ACC112 (cell line): ENCODE data around the gene ARHGEF17.

Source experiments
- H2AFZ ChIP-seq: fragments of 200-600 bp; sonication (generic); one replicate; pipeline ENCODE4 v1.6.0; 2017; ENCODE audit warnings: antibody characterized with exemption, low read length; ENCODE audit not compliant: unreplicated experiment
- H3K27ac ChIP-seq: fragments of 200-600 bp; sonication (generic); 2 replicates; pipeline ENCODE4 v1.5.1; 2014; ENCODE audit warnings: low read depth, mild to moderate bottlenecking, antibody characterized with exemption, low read length, moderate library complexity
- H3K27me3 ChIP-seq: fragments of 200-600 bp; sonication (generic); 2 replicates; pipeline ENCODE4 v1.6.1; 2014; ENCODE audit warnings: mild to moderate bottlenecking, antibody characterized with exemption, low read length, moderate library complexity, mixed read lengths; ENCODE audit not compliant: insufficient read depth
- H3K36me3 ChIP-seq: fragments of 200-600 bp; sonication (generic); 2 replicates; pipeline ENCODE4 v1.6.1; 2016; ENCODE audit warnings: mild to moderate bottlenecking, antibody characterized with exemption, low read length, moderate library complexity, mixed read lengths; ENCODE audit not compliant: insufficient read depth
- H3K4me1 ChIP-seq: fragments of 200-600 bp; sonication (generic); one replicate; pipeline ENCODE4 v1.6.1; 2016; ENCODE audit warnings: low read length, mixed read lengths; ENCODE audit not compliant: insufficient read depth, unreplicated experiment, control insufficient read depth
- H3K4me3 ChIP-seq: fragments of 200-600 bp; sonication (generic); 2 replicates; pipeline ENCODE4 v1.5.1; 2014; ENCODE audit warnings: mild to moderate bottlenecking, low read depth, low read length
- H3K79me2 ChIP-seq: fragments of 200-600 bp; sonication (generic); one replicate; pipeline ENCODE4 v1.6.0; 2016; ENCODE audit warnings: low read length; ENCODE audit not compliant: control insufficient read depth, unreplicated experiment, insufficient read depth

The ARHGEF17 gene

GRCh38 chr11:73348838-73349237, 40.8 kb downstream of the ARHGEF17 start:
- Histone ChIP-seq H3K27me3 (no peaks in the 10 kb centered on the region), H3K4me1 (no peaks in the 10 kb centered on the region), H3K27ac (no peak overlapping the region), H3K36me3 (no peaks in the 10 kb centered on the region), H2AFZ (no peak overlapping the region), H3K79me2 (peaks cover 19% of the 10 kb centered on the region), H3K4me3 (no peak overlapping the region)

GRCh38 chr11:73349633-73350032, 41.6 kb downstream of the ARHGEF17 start:
- Histone ChIP-seq H3K4me3 (no peak overlapping the region), H3K4me1 (no peaks in the 10 kb centered on the region), H3K36me3 (no peaks in the 10 kb centered on the region), H3K27me3 (no peaks in the 10 kb centered on the region), H3K27ac (no peak overlapping the region), H3K79me2 (peaks cover 12% of the 10 kb centered on the region), H2AFZ (no peak overlapping the region)

GRCh38 chr11:73350908-73351636, 43.0 kb downstream of the ARHGEF17 start:
- no peak overlapping the region for H2AFZ ChIP-seq
- H3K4me1 ChIP-seq, result no peaks in the 10 kb centered on the region
- no peak overlapping the region for H3K4me3 ChIP-seq
- no peaks in the 10 kb centered on the region for H3K27me3 ChIP-seq
- H3K79me2 ChIP-seq, result no peaks in the 10 kb centered on the region
- no peak overlapping the region; the same call in 1 of the 2 replicates for H3K27ac ChIP-seq
- no peaks in the 10 kb centered on the region for H3K36me3 ChIP-seq

GRCh38 chr11:73353422-73353821, 45.3 kb downstream of the ARHGEF17 start:
- Histone ChIP-seq H3K79me2 (no peaks in the 10 kb centered on the region), H3K4me3 (no peak overlapping the region), H3K27me3 (no peaks in the 10 kb centered on the region), H3K4me1 (no peaks in the 10 kb centered on the region), H3K36me3 (no peaks in the 10 kb centered on the region; the same call in 1 of the 2 replicates), H3K27ac (no peak overlapping the region), H2AFZ (no peak overlapping the region)

- Histone ChIP-seq H3K4me3 (no peak overlapping the region), H3K27me3 (no peaks in the 10 kb centered on the region), H3K79me2 (no peaks in the 10 kb centered on the region), H3K27ac (no peak overlapping the region), H3K4me1 (peaks cover 15% of the 10 kb centered on the region), H2AFZ (no peak overlapping the region), H3K36me3 (peaks cover 1% of the 10 kb centered on the region; the same call in 1 of the 2 replicates)
Measured at GRCh38 chr11:73355109-73355508, 47.0 kb downstream of the ARHGEF17 start.

GRCh38 chr11:73356979-73357860, 49.1 kb downstream of the ARHGEF17 start:
- no peaks in the 10 kb centered on the region for H3K27me3 ChIP-seq
- no peak overlapping the region for H3K4me3 ChIP-seq
- H2AFZ ChIP-seq, result no peak overlapping the region
- H3K36me3 ChIP-seq, result peaks cover 15% of the 10 kb centered on the region
- no peaks in the 10 kb centered on the region for H3K79me2 ChIP-seq
- peaks cover 15% of the 10 kb centered on the region for H3K4me1 ChIP-seq
- H3K27ac ChIP-seq, result no peak overlapping the region

- Histone ChIP-seq H3K4me1 (peaks cover 15% of the 10 kb centered on the region), H3K27ac (no peak overlapping the region), H3K27me3 (no peaks in the 10 kb centered on the region), H3K79me2 (no peaks in the 10 kb centered on the region), H3K4me3 (no peak overlapping the region), H3K36me3 (peaks cover 22% of the 10 kb centered on the region), H2AFZ (no peak overlapping the region)
Measured at GRCh38 chr11:73358071-73358470, 50.0 kb downstream of the ARHGEF17 start.

- no peaks in the 10 kb centered on the region for H3K27me3 ChIP-seq
- H3K36me3 ChIP-seq, result peaks cover 22% of the 10 kb centered on the region
- peak overlapping the region; percentile 23; the same call in 1 of the 2 replicates for H3K4me3 ChIP-seq
- H3K79me2 ChIP-seq, result no peaks in the 10 kb centered on the region
- peak overlapping the region; percentile 73 for H3K27ac ChIP-seq
- no peak overlapping the region for H2AFZ ChIP-seq
- H3K4me1 ChIP-seq, result peaks cover 15% of the 10 kb centered on the region
Measured at GRCh38 chr11:73359341-73359740, 51.3 kb downstream of the ARHGEF17 start.

GRCh38 chr11:73359930-73360742, 52.1 kb downstream of the ARHGEF17 start:
- no peak overlapping the region for H2AFZ ChIP-seq
- 0 out of 2 replicates have a peak overlapping the region, but pooled peaks have one; percentile 23 for H3K4me3 ChIP-seq
- H3K79me2 ChIP-seq, result no peaks in the 10 kb centered on the region
- H3K27me3 ChIP-seq, result no peaks in the 10 kb centered on the region
- peaks cover 15% of the 10 kb centered on the region for H3K4me1 ChIP-seq
- peaks cover 22% of the 10 kb centered on the region for H3K36me3 ChIP-seq
- peak overlapping the region; percentile 73 for H3K27ac ChIP-seq

GRCh38 chr11:73360743-73361369, 52.8 kb downstream of the ARHGEF17 start:
- H3K27ac ChIP-seq, result no peak overlapping the region
- no peaks in the 10 kb centered on the region for H3K27me3 ChIP-seq
- H3K79me2 ChIP-seq, result no peaks in the 10 kb centered on the region
- H2AFZ ChIP-seq, result no peak overlapping the region
- H3K4me3 ChIP-seq, result no peak overlapping the region
- H3K4me1 ChIP-seq, result peaks cover 15% of the 10 kb centered on the region
- peaks cover 24% of the 10 kb centered on the region for H3K36me3 ChIP-seq
